GM19455 (cell line): ENCODE data around the gene CWC27.
"Not testable (repeated sequence)": the region's sequence is repeated elsewhere in the genome, so short reads cannot be mapped to it uniquely, and the experiment has no call there.

Source experiments
- ATAC-seq: cut with Tn5 transposase; IDR thresholded peaks from one replicate; pipeline ENCODE4 v1.9.1; 2021; ENCODE audit not compliant: unreplicated experiment

Gene CWC27

DNA sequence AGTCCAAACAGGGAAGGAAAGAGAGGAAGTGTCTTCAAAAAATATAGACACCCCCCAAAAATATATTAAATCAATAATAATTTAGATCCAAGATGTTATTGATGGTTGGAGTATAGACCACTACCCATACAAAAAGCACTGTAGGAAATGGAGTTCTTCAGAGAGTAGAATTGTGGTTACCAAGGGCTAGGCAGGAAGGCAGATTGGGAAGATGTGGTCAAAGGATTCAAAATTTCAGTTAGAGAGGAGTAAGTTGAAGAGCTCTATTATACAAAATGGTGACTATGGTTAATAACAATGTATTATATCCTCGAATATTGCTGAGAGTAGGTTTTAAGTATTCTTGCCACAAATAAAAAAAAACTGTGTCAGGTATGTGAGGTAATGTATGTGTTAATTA, 149.4 kb downstream of the CWC27 start:
- ATAC-seq, result no peak

- ATAC-seq, result no peak
Measured at GRCh38 chr5:64921386-64921785, 152.7 kb downstream of the CWC27 start.

DNA sequence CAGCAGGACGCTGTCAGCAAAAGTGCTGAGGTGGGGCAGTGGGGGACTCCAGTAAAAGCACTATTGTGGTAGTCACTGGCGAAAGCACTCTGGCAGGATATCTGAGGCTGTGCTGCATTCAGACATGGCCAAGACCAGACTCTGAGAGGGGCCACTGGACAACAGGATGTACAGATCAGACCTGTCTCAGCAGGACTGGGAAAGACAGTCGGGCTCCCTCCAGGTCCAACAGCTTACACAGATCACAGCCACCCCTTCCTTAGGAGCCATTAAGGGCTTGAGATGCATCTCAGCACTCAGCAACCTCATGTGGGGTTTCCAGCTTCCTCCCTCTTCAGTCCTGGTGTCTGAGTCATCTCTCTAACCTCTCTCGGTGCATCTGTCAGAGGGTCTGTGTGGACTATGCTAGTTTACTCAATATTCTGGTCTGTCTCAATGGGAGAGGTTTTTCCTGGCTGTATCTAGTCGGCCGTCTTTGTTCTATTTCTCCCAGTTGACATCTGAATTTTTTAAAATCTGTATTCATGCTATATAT, 154.5 kb downstream of the CWC27 start:
- ATAC-seq, result no peak

DNA sequence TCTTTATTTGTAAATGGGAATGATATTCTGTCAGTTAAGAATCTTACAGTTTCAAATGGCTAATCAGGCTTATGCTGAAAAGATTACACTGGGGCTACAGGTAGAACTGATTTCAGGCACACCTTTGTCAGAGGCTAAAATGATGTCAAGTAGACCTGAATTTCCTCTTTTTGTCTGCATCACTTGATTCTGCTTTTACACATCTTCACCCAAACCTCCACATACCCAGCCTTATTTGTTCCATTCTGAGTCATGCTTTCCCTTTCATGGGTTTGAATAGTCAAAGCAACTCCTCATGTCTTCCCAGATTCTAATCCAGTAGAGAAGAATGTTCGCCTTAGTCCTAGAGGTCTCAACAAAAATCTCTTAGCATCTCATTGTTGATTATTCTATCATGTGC, 156.4 kb downstream of the CWC27 start:
- no peak for ATAC-seq

DNA sequence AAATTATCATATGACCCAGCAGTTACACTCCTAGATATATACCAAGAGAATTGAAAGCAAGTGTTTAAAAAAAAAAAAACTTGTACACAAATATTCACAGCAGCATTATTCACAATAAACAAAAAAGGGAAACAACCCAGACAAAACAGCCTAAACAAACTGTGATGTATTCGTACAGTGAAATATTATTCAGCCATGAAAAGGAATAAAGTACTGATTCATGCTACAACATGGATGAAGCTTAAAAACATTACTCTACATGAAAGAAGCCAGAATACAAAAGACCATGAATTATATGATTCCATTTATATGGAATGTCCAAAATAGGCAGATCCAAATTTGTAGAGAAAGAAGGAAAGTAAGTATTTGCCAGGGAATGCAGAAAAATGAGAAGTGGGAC, 161.1 kb downstream of the CWC27 start:
- no peak for ATAC-seq

- no peak for ATAC-seq
Measured at GRCh38 chr5:64930672-64931318, 162.1 kb downstream of the CWC27 start.

GRCh38 chr5:64939422-64939771, 170.7 kb downstream of the CWC27 start:
- ATAC-seq, result not testable (repeated sequence)

DNA sequence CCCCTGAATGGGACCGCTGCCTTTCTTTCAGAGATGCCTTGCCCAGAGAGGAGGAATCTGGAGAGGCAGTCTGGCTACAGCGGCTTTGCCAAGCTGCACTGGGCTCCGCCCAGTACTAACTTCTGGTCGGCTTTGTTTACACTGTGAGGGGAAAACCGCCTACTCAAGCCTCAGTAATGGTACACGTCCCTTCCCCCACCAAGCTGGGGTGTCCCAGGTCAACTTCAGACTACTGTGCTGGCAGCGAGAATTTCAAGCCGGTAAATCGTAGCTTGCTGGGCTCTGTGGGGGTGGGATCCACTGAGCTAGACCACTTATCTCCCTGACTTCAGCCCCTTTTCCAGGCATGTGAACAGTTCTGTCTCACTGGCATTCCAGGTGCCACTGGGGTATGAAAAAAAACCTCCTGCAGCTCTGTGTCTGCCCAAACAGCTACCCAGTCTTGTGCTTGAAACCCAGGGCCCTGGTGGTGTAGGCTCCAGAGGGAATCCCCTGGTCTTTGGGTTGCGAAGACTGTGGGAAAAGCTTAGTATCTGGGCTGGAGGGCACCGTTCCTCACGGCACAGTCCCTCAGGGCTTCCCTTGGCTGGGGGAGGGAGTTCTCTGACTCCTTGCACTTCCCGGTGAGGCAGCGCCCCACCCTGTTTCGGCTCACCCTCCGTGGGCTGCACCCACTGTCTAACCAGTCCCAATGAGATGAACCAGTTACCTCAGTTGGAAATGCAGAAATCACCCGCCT, 171.2 kb downstream of the CWC27 start:
- ATAC-seq, result no peak

DNA sequence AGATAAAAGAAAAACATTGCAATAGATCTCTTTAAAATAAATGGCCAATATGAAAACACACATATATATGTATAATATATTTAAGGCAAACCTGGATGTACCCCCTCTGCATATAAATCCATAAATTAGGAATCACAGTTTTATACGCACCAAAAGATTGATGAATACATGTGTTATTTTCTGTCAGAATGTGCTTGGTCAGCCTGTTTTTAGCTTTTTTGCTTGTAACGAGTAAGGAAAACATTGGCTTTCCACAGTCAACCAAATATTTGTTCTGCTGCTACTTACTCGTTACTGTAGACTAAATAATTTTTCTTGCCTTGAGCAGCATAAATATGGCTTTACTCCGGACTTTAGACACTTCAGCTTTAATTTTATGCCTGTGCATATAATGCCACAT, 173.7 kb downstream of the CWC27 start:
- no peak for ATAC-seq

- no peak for ATAC-seq
Measured at GRCh38 chr5:64944868-64945267, 176.1 kb downstream of the CWC27 start.

DNA sequence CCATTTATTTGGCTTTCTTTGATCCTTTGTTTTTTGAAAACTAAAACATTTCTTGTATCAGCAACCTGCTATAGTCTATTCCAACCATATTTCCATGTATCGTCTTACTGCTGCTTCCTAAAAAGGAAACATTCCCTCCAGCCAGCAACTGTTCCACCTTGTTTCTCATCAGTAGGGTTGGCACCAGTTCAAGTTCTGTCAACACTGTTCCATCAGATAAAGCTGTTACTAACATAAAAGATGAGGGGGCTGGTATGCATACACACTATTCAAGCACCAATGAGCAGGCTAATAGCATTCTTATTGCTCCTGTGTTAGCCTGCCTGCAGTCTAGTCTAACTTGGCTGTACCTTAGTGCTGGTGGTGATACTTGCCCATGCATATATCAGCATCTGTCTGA, 178.3 kb downstream of the CWC27 start:
- no peak for ATAC-seq

- ATAC-seq, result no peak
Measured at GRCh38 chr5:64947801-64948200, 179.1 kb downstream of the CWC27 start.

GRCh38 chr5:64949331-64949730, 180.6 kb downstream of the CWC27 start:
- no peak for ATAC-seq

GRCh38 chr5:64952951-64953673, 184.4 kb downstream of the CWC27 start:
- ATAC-seq, result no peak

GRCh38 chr5:64954518-64954917, 185.8 kb downstream of the CWC27 start:
- ATAC-seq, result no peak

GRCh38 chr5:64958757-64959391, 190.1 kb downstream of the CWC27 start:
- ATAC-seq, result no peak

DNA sequence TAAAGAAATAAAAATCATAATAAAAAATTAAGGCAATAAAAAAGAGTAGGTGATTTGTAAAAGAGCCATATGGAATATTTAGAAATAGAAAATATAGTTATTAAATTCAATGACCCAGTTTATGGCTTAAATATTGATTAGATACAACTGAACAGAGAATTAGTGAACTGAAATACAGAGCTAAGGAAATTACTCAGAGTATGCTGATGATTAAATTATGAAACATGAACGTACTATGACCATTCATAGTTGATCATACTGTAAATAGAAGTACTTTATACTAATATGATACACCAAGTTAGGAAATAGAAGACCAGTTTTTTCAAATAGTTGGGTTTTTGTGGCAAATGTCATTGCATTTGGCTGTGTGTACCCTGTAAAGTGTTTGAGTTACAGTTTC, 194.5 kb downstream of the CWC27 start:
- ATAC-seq, result no peak

- ATAC-seq, result no peak
Measured at GRCh38 chr5:64968591-64969110, 199.9 kb downstream of the CWC27 start.

- ATAC-seq, result no peak
Measured at GRCh38 chr5:64969578-64969977, 200.8 kb downstream of the CWC27 start.

- no peak for ATAC-seq
Measured at GRCh38 chr5:64971513-64971912, 202.8 kb downstream of the CWC27 start.

DNA sequence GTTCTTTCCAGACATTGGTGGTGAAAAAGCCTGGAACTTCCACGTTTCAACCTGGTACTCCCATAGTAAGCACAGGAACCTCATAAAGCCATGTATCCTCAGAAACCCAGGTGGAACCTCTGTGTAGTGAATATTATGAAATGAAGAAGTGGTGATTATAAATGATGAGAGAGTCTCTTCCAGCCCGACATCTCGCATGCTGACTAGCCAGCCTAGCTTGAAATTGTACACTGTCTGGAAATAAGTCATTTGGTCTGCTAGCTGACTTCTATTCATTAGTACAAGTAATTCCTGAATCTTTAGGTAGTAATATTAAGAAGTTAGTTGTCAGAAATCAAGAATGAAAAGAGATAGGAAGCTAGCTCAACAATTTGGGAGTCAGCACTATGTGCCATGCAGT, 203.3 kb downstream of the CWC27 start:
- ATAC-seq, result no peak
